ENCODE measurements around the gene SRP14. TPM values are rescaled to one million over a fixed set of nuclear protein-coding genes. Genes with fewer than 3 reads are reported as not detected.

Gene SRP14
- total and polyA plus RNA-seq, 4 donors: 154 to 437 (median 264) TPM

DNA sequence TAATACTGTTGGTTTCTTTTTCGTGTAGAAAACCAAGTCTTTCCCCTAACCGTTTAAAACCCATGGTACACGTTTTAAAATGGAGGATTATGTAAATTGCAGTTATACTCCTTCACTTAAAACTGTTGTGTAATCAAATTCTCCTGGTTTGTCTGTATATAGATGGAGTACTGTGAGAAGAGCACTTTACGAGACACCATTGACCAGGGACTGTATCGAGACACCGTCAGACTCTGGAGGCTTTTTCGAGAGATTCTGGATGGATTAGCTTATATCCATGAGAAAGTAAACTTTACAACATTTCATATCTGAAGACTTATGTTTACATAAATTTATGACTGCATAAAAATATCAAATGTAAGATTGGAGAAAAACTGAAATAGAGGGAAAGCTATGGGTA, 51.2 kb downstream of the SRP14 start:
- H3K4me1 ChIP-seq (ENCODE audit: control insufficient read depth in 1 of 2, insufficient read depth in 2 of 2, low read length in 2 of 2): no peaks in the 10 kb centered on the region
- no peak overlapping the region for H3K4me3 ChIP-seq (ENCODE audit: low read length in 2 of 2)
- no peak for DNase-seq
- H3K36me3 ChIP-seq (ENCODE audit: control insufficient read depth in 1 of 2, insufficient read depth in 2 of 2, low read length in 1 of 2): peaks cover 5 to 13% of the 10 kb centered on the region in 2 donors
- intact Hi-C loops (cut with DNase I): no loop called here
- no peak for ATAC-seq (ENCODE audit: low FRiP score)
- 66 to 80% methylated on average over 7 of the region's 7 CpGs for WGBS, 2 donors
- no peaks in the 10 kb centered on the region for H3K27me3 ChIP-seq (ENCODE audit: control insufficient read depth in 1 of 2, insufficient read depth in 2 of 2, low read length in 1 of 2)
- H3K9me3 ChIP-seq (ENCODE audit: control insufficient read depth, low read length): no peaks in the 10 kb centered on the region
- H3K27ac ChIP-seq (ENCODE audit: low read depth in 1 of 2, low read length in 2 of 2): no peak overlapping the region

Other genes with a start within 250 kb of the SRP14 start
- gene GPR176, start 118.9 kb downstream of the SRP14 start, total RNA-seq: 10 to 100 TPM; 27.2 to 73.6 TPM
- gene GPR176, start 118.9 kb downstream of the SRP14 start, polyA plus RNA-seq: 10 to 100 TPM; 18.2 to 34.9 TPM
- 10 to 100 TPM; 26.9 to 30.8 TPM for gene EIF2AK4, start 105.1 kb downstream of the SRP14 start, total RNA-seq
- 10 to 100 TPM; 20.4 to 21.5 TPM for gene EIF2AK4, start 105.1 kb downstream of the SRP14 start, polyA plus RNA-seq
- 10 to 100 TPM in 1 of 2 donors, 1 to 10 TPM in 1; 6.0 to 17.3 TPM for gene BMF, start 69.7 kb upstream of the SRP14 start, total RNA-seq
- 1 to 10 TPM; 4.3 to 5.6 TPM for gene BMF, start 69.7 kb upstream of the SRP14 start, polyA plus RNA-seq
- 1 to 10 TPM in 1 of 2 donors, under 1 TPM in 1; 0.84 to 5.0 TPM for gene BUB1B, start 121.9 kb upstream of the SRP14 start, total RNA-seq
- 1 to 10 TPM in 1 of 2 donors, under 1 TPM in 1; 0.51 to 3.0 TPM for gene BUB1B, start 121.9 kb upstream of the SRP14 start, polyA plus RNA-seq
- under 1 TPM; 0.81 to 0.91 TPM for gene PAK6, start 199.9 kb upstream of the SRP14 start, total RNA-seq
- not detected for gene PAK6, start 199.9 kb upstream of the SRP14 start, polyA plus RNA-seq
- not detected for gene ANKRD63, start 243.9 kb upstream of the SRP14 start, total RNA-seq
- not detected for gene ANKRD63, start 243.9 kb upstream of the SRP14 start, polyA plus RNA-seq

Data from aorta (tissue), 5 donors.